ENCODE results near the gene TEX261.
"Not testable (repeated sequence)": the region's sequence is repeated elsewhere in the genome, so short reads cannot be mapped to it uniquely, and the experiment has no call there.

TEX261 gene

DNA sequence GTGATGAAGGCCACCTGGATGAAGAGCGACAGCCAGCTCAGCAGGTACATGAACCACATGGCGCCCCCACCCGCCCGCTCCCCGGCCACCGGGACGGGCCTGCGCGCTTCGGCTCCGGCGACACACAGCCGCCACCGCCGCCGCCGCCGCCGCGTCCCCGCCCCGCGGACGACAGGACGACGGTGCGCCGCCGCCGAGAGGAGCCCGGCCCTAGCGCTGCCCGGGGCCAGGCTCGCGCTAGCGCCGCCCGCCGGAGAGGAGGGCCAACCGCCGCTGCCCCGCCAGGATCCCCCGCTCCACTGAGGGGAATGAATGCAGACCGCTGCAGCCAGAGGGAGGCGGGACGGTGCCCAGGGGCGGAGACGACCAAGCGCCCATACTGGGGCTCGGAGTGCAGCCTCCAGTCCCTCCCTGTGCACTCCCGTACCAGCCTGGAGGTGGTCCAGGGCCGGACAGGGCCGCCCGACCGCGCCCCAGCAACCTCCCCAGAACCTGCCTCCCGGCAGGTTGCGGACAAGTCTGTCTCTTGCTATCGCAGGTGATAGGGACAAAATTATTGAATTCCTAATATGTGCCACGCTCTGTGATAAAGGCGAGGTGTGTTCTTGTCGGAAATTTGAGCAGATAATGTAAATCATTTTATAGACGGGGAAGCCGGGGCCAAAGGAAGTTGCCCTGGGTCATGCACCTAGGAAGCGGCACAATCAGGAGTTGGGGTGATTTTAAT lies at the start of gene TEX261:
Gene TEX261 (minus strand): TSS at position 175 of the 727 bp plus-strand sequence. CDS start 116 bp downstream, at position 59.
- Histone ChIP-seq H3K4me2 (ENCODE audit: low read depth, low read length) (peak within 1 kb of the TSS; percentile 90), H3K79me2 (ENCODE audit: low read length) (peaks cover 29% of the 10 kb centered on the region), H3K9ac (ENCODE audit: low read length) (peak within 1 kb of the TSS; percentile 95), H4K20me1 (ENCODE audit: insufficient read depth, low read length) (no peaks in the 10 kb centered on the region), H3K9me3 (replicated peaks; ENCODE audit: insufficient read depth, low read length) (no peaks in the 10 kb centered on the region), H3K27me3 (replicated peaks; ENCODE audit: insufficient read depth, low read length) (no peaks in the 10 kb centered on the region), H3K27ac (ENCODE audit: low read length) (peak within 1 kb of the TSS; percentile 35; the same call in 1 of the 2 replicates), H3K9me2 (replicated peaks; ENCODE audit: insufficient read depth, low read length) (no peaks in the 10 kb centered on the region), H3K4me3 (ENCODE audit: low read length) (peak within 1 kb of the TSS; percentile 81), H3K36me3 (replicated peaks; ENCODE audit: insufficient read depth, low read length) (no peaks in the 10 kb centered on the region), H3F3A (ENCODE audit: insufficient read depth, low read length) (0 out of 2 replicates have a peak, but pooled peaks cover 11% of the 10 kb centered on the region), H2AFZ (ENCODE audit: low read length) (peak within 1 kb of the TSS; percentile 99), H3K4me1 (ENCODE audit: low read length) (peaks cover 19% of the 10 kb centered on the region)
- TF ChIP-seq, protein P1, sequence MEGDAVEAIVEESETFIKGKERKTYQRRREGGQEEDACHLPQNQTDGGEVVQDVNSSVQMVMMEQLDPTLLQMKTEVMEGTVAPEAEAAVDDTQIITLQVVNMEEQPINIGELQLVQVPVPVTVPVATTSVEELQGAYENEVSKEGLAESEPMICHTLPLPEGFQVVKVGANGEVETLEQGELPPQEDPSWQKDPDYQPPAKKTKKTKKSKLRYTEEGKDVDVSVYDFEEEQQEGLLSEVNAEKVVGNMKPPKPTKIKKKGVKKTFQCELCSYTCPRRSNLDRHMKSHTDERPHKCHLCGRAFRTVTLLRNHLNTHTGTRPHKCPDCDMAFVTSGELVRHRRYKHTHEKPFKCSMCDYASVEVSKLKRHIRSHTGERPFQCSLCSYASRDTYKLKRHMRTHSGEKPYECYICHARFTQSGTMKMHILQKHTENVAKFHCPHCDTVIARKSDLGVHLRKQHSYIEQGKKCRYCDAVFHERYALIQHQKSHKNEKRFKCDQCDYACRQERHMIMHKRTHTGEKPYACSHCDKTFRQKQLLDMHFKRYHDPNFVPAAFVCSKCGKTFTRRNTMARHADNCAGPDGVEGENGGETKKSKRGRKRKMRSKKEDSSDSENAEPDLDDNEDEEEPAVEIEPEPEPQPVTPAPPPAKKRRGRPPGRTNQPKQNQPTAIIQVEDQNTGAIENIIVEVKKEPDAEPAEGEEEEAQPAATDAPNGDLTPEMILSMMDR (IDR thresholded peaks at IDR 0.05; ENCODE audit: low read length) = peak; percentile 58
- TF ChIP-seq EZH2 (optimal IDR thresholded peaks at IDR 0.05; ENCODE audit: low read depth, low read length) = no peak
- DNase-seq = peak; percentile 92

- H3K4me1 ChIP-seq (ENCODE audit: low read length) = no peaks in the 10 kb centered on the region
- H4K20me1 ChIP-seq (ENCODE audit: insufficient read depth, low read length) = no peaks in the 10 kb centered on the region
- H3K4me2 ChIP-seq (ENCODE audit: low read depth, low read length) = no peak overlapping the region
- no peaks in the 10 kb centered on the region for H3K9me3 ChIP-seq (replicated peaks; ENCODE audit: insufficient read depth, low read length)
- no peaks in the 10 kb centered on the region for H3K27me3 ChIP-seq (replicated peaks; ENCODE audit: insufficient read depth, low read length)
- H3K79me2 ChIP-seq (ENCODE audit: low read length) = no peaks in the 10 kb centered on the region
- no peak for DNase-seq
- no peaks in the 10 kb centered on the region for H3K9me2 ChIP-seq (replicated peaks; ENCODE audit: insufficient read depth, low read length)
- H3K36me3 ChIP-seq (replicated peaks; ENCODE audit: insufficient read depth, low read length) = no peaks in the 10 kb centered on the region
- TF ChIP-seq EZH2phosphoT487 (IDR thresholded peaks at IDR 0.05; ENCODE audit: low read length) = no peak
- TF ChIP-seq, protein P1 (IDR thresholded peaks at IDR 0.05; ENCODE audit: low read length) = no peak
- no peak for TF ChIP-seq EZH2 (optimal IDR thresholded peaks at IDR 0.05; ENCODE audit: low read depth, low read length)
- H3K9ac ChIP-seq (ENCODE audit: low read length) = no peak overlapping the region
- H3K27ac ChIP-seq (ENCODE audit: low read length) = no peak overlapping the region
- no peaks in the 10 kb centered on the region for H3F3A ChIP-seq (ENCODE audit: insufficient read depth, low read length)
- no peak overlapping the region for H2AFZ ChIP-seq (ENCODE audit: low read length)
- H3K4me3 ChIP-seq (ENCODE audit: low read length) = no peak overlapping the region
Observed at GRCh38 chr2:71043531-71044407, 49.1 kb upstream of the TEX261 start.

DNA sequence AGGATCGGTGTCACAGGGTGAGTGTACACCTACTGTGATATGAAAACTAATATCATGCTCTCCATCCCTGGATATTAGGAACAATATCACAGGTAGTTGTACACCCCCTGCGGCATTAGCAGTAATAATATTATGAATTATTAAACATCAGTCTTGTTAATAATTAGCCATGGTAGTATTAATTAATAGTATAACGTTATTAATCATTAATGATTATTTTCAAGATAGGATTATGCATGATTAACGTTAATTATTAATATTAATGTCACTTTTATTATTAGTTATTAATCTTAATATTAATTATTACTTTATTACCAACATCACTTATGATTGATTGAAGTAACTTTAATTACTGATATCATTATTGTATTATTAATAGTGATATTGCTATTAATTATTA lies 47.6 kb upstream of the TEX261 start:
- no peaks in the 10 kb centered on the region for H4K20me1 ChIP-seq (ENCODE audit: insufficient read depth, low read length)
- H3K9ac ChIP-seq (ENCODE audit: low read length) = no peak overlapping the region
- H3K9me2 ChIP-seq (replicated peaks; ENCODE audit: insufficient read depth, low read length) = no peaks in the 10 kb centered on the region
- H3K4me1 ChIP-seq (ENCODE audit: low read length) = no peaks in the 10 kb centered on the region
- H3K4me2 ChIP-seq (ENCODE audit: low read depth, low read length) = no peak overlapping the region
- H3K79me2 ChIP-seq (ENCODE audit: low read length) = no peaks in the 10 kb centered on the region
- no peaks in the 10 kb centered on the region for H3K36me3 ChIP-seq (replicated peaks; ENCODE audit: insufficient read depth, low read length)
- H2AFZ ChIP-seq (ENCODE audit: low read length) = no peak overlapping the region
- H3K4me3 ChIP-seq (ENCODE audit: low read length) = no peak overlapping the region
- TF ChIP-seq, protein P1 (IDR thresholded peaks at IDR 0.05; ENCODE audit: low read length) = no peak
- TF ChIP-seq EZH2 (optimal IDR thresholded peaks at IDR 0.05; ENCODE audit: low read depth, low read length) (no peak), EZH2phosphoT487 (IDR thresholded peaks at IDR 0.05; ENCODE audit: low read length) (no peak)
- H3K27me3 ChIP-seq (replicated peaks; ENCODE audit: insufficient read depth, low read length) = no peaks in the 10 kb centered on the region
- H3F3A ChIP-seq (ENCODE audit: insufficient read depth, low read length) = no peaks in the 10 kb centered on the region
- H3K27ac ChIP-seq (ENCODE audit: low read length) = no peak overlapping the region
- no peaks in the 10 kb centered on the region for H3K9me3 ChIP-seq (replicated peaks; ENCODE audit: insufficient read depth, low read length)
- no peak for DNase-seq

DNA sequence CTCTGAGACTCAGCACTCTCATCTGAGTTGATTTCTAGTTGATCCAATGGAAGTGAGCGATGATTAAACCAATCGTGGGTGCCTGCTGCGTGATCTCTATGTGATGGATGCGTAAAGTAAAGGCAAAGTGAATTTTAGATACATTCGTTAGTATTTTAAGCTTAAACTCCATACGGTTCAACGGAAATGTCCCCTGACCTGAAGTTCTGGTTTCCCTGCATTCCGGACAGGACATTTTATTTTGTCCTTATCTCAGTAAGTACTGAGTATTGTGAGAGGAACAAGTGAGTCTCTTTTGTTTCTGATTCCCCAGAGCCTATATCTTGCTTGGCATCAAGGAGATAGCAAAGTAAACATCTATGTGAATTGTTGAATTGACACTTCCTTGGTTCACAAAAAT lies 41.6 kb upstream of the TEX261 start:
- not testable (repeated sequence) for H3K27ac ChIP-seq (ENCODE audit: low read length); H3K4me3 ChIP-seq (ENCODE audit: low read length); H3K36me3 ChIP-seq (replicated peaks; ENCODE audit: insufficient read depth, low read length); H3K79me2 ChIP-seq (ENCODE audit: low read length); H2AFZ ChIP-seq (ENCODE audit: low read length); H3F3A ChIP-seq (ENCODE audit: insufficient read depth, low read length); H4K20me1 ChIP-seq (ENCODE audit: insufficient read depth, low read length); H3K9ac ChIP-seq (ENCODE audit: low read length); DNase-seq; H3K4me2 ChIP-seq (ENCODE audit: low read depth, low read length); H3K9me2 ChIP-seq (replicated peaks; ENCODE audit: insufficient read depth, low read length); H3K9me3 ChIP-seq (replicated peaks; ENCODE audit: insufficient read depth, low read length); H3K27me3 ChIP-seq (replicated peaks; ENCODE audit: insufficient read depth, low read length); H3K4me1 ChIP-seq (ENCODE audit: low read length)
